Measurements from ENCODE around the gene YJU2. TPM values are rescaled to one million over a fixed set of nuclear protein-coding genes. Genes with fewer than 3 reads are reported as not detected.

The YJU2 gene
- polyA plus RNA-seq, 1 of the 3 experiments (the other 2 are of a cell fraction), result 29.0 TPM

GRCh38 chr19:4225885-4226284, 21.0 kb upstream of the YJU2 start:
- Histone ChIP-seq H3K36me3 (replicated peaks in 1 of 2; ENCODE audit: control insufficient read depth in 1 of 2, insufficient read depth in 2 of 2, low read length in 1 of 2) (no peaks in the 10 kb centered on the region), H3K9ac (no peak overlapping the region), H3K4me2 (no peak overlapping the region), H3K79me2 (ENCODE audit: insufficient read depth) (no peaks in the 10 kb centered on the region), H3K9me2 (no peaks in the 10 kb centered on the region), H2AFZ (ENCODE audit: low read depth) (no peak overlapping the region), H3K4me3 (ENCODE audit: low read depth in 2 of 2, low read length in 1 of 2) (no peak overlapping the region), H3F3A (replicated peaks; ENCODE audit: insufficient read depth) (no peaks in the 10 kb centered on the region), H3K9me3 (no peaks in the 10 kb centered on the region), H3K27me3 (ENCODE audit: insufficient read depth) (no peaks in the 10 kb centered on the region; the same call in 1 of the 2 replicates), H3K4me1 (ENCODE audit: control insufficient read depth in 1 of 2, insufficient read depth in 2 of 2, low read depth in 1 of 2, low read length in 1 of 2) (no peaks in the 10 kb centered on the region; a peak in 2 of 4 replicates), H3K27ac (ENCODE audit: low read depth in 2 of 2, low read length in 1 of 2) (no peak overlapping the region), H4K20me1 (ENCODE audit: insufficient read depth) (no peaks in the 10 kb centered on the region)
- WGBS (ENCODE audit: low lambda C conversion rate), result 68% methylated on average over 6 of the region's 8 CpGs
- TF ChIP-seq TEAD4 (IDR thresholded peaks at IDR 0.05; ENCODE audit: borderline replicate concordance, insufficient read depth) (no peak), EP300 (IDR thresholded peaks at IDR 0.05; ENCODE audit: borderline replicate concordance in 1 of 2, low read depth in 1 of 2, low read length in 1 of 2) (no peak), REST (IDR thresholded peaks at IDR 0.05; ENCODE audit: low read depth, low read length) (no peak), USF2 (IDR thresholded peaks at IDR 0.05; ENCODE audit: borderline replicate concordance, low read depth, low read length) (no peak), EZH2phosphoT487 (IDR thresholded peaks at IDR 0.05; ENCODE audit: borderline replicate concordance, low read depth) (no peak), MAX (IDR thresholded peaks at IDR 0.05; ENCODE audit: low read depth) (no peak), NRF1 (IDR thresholded peaks at IDR 0.05; ENCODE audit: low read depth, low read length) (no peak), TAF1 (IDR thresholded peaks at IDR 0.05; ENCODE audit: borderline replicate concordance, low read depth, low read length) (no peak), RXRA (IDR thresholded peaks at IDR 0.05; ENCODE audit: borderline replicate concordance, low read depth) (no peak), GABPA (IDR thresholded peaks at IDR 0.05; ENCODE audit: low read depth) (no peak), CTCF (IDR thresholded peaks at IDR 0.05) (no peak), PBX3 (IDR thresholded peaks at IDR 0.05) (no peak), SIN3A (IDR thresholded peaks at IDR 0.05; ENCODE audit: borderline replicate concordance, low read depth, low read length) (no peak), RFX5 (IDR thresholded peaks at IDR 0.05; ENCODE audit: low read length) (no peak), CHD2 (IDR thresholded peaks at IDR 0.05; ENCODE audit: low read length, partially characterized antibody) (no peak), NFIC (IDR thresholded peaks at IDR 0.05; ENCODE audit: borderline replicate concordance) (no peak), RCOR1 (IDR thresholded peaks at IDR 0.05; ENCODE audit: low read length) (no peak), POLR2AphosphoS5 (IDR thresholded peaks at IDR 0.05; ENCODE audit: low read depth, low read length) (no peak)
- no peak for DNase-seq
- POLR2A ChIA-PET, result no interaction called here
- CTCF ChIA-PET, result interaction anchor here (1.4 kb wide), 1 partner anchor 21 kb away, joined by 4 read pairs; no protein-coding TSS in a partner anchor

Measured in SK-N-SH (cell line).